ENCODE results near the gene MRGPRE.

Gene MRGPRE

GRCh38 chr11:3226846-3227567 lies 5.2 kb downstream of the MRGPRE start:
- DNase-seq (ENCODE audit: low spot score): no peak

GRCh38 chr11:3225826-3226750 lies 6.1 kb downstream of the MRGPRE start:
- no peak for DNase-seq (ENCODE audit: low spot score)

GRCh38 chr11:3225159-3225758 lies 7.0 kb downstream of the MRGPRE start:
- DNase-seq (ENCODE audit: low spot score): no peak

- DNase-seq (ENCODE audit: low spot score): no peak
Observed at GRCh38 chr11:3224401-3225057, 7.7 kb downstream of the MRGPRE start.

GRCh38 chr11:3223932-3224381 lies 8.3 kb downstream of the MRGPRE start:
- no peak for DNase-seq (ENCODE audit: low spot score)

GRCh38 chr11:3222941-3223915 lies 9.0 kb downstream of the MRGPRE start:
- no peak for DNase-seq (ENCODE audit: low spot score)

GRCh38 chr11:3222003-3222855 lies 10.0 kb downstream of the MRGPRE start:
- DNase-seq (ENCODE audit: low spot score): no peak

- DNase-seq (ENCODE audit: low spot score): no peak
Observed at GRCh38 chr11:3221408-3222002, 10.7 kb downstream of the MRGPRE start.

GRCh38 chr11:3220521-3221407 lies 11.5 kb downstream of the MRGPRE start:
- no peak for DNase-seq (ENCODE audit: low spot score)

GRCh38 chr11:3220101-3220500 lies 12.1 kb downstream of the MRGPRE start:
- no peak for DNase-seq (ENCODE audit: low spot score)

GRCh38 chr11:3219281-3219892 lies 12.8 kb downstream of the MRGPRE start:
- no peak for DNase-seq (ENCODE audit: low spot score)

- DNase-seq (ENCODE audit: low spot score): no peak
Observed at GRCh38 chr11:3218483-3219280, 13.5 kb downstream of the MRGPRE start, which contains the start of gene MRGPRG. MRGPRG (minus strand) TSS chr11:3218813; CDS start chr11:3218813, 0 bp downstream.

GRCh38 chr11:3217818-3218482 lies 14.3 kb downstream of the MRGPRE start:
- DNase-seq (ENCODE audit: low spot score): no peak

GRCh38 chr11:3216027-3216525 lies 16.1 kb downstream of the MRGPRE start:
- no peak for DNase-seq (ENCODE audit: low spot score)

GRCh38 chr11:3215346-3216026 lies 16.7 kb downstream of the MRGPRE start:
- peak; percentile 43 for DNase-seq (ENCODE audit: low spot score)

- DNase-seq (ENCODE audit: low spot score): no peak
Observed at GRCh38 chr11:3214420-3214699, 17.9 kb downstream of the MRGPRE start.

All from cerebellar cortex (tissue), 1 donor.